Stimulated activated naive CD8-positive, alpha-beta T cell treated with anti-CD3 and anti-CD28 coated beads, Interleukin-15, amount 100 ng/mL, for 72 hours (primary cell): ENCODE data around the gene RPS21.

Source experiments
- ATAC-seq: fragments of 150-1000 bp; cut with Tn5 transposase; 2 replicates; pipeline ENCODE4 v1.10.0; 2021; ENCODE audit warnings: mild to moderate bottlenecking, moderate library complexity
- DNase-seq, 2 donors: peaks; one replicate each; pipeline ENCODE4 v3.0.0; 2021 to 2022
- H3K27ac Mint-ChIP-seq, 2 donors: one replicate each; pipeline ENCODE4 v1.8.0; 2022; ENCODE audit warnings: mild to moderate bottlenecking in 2 of 2, mixed read lengths in 2 of 2, moderate library complexity in 2 of 2
- H3K27me3 Mint-ChIP-seq: one replicate; pipeline ENCODE4 v1.8.0; 2022; ENCODE audit warnings: mixed read lengths
- H3K4me1 Mint-ChIP-seq: one replicate; pipeline ENCODE4 v1.8.0; 2022; ENCODE audit warnings: mild to moderate bottlenecking, mixed read lengths
- H3K4me3 Mint-ChIP-seq, 2 donors: one replicate each; pipeline ENCODE4 v1.8.0; 2022; ENCODE audit warnings: mild to moderate bottlenecking in 2 of 2, mixed read lengths in 2 of 2, moderate library complexity in 1 of 2
- H3K9me3 Mint-ChIP-seq, 2 donors: one replicate each; pipeline ENCODE4 v1.8.0; 2022; ENCODE audit warnings: mixed read lengths in 2 of 2

Gene RPS21

GRCh38 chr20:62405981-62406513 is 19.1 kb downstream of the RPS21 start:
- Mint-ChIP-seq H3K27ac (peak overlapping the region; percentile 16 to 82), H3K4me1 (peaks cover 44% of the 10 kb centered on the region), H3K27me3 (peaks cover 17% of the 10 kb centered on the region), H3K9me3 (no peaks in the 10 kb centered on the region), H3K4me3 (peak overlapping the region; percentile 77 to 83)
- DNase-seq (no peak), ATAC-seq (no peak)

DNA sequence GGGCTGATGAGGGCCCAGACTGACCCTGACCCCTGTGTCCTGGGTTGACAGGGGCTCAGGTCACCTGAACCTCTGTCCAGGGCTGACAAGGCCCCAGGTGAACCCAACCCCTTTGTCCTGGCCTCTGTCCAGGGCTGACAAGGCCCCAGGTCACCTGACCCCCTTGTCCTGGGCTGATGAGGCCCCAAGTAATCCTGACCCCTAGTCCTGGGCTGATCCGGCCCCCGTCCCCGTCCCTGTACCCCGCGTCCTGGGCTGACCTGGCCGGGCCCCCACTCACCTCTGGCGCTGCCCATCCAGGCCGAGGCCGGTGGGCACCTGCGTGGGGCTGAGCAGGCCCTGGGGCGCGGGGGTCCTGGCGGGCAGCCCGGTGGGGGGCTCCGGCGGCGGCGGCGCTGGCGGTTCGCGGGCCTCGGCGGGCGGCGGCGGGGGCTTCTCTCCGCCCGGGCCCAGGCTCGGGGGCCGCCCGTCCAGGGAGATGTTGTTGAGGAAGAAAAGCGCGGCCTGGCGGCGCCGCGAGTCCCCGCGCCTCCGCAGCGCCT is 19.8 kb downstream of the RPS21 start:
- H3K4me1 Mint-ChIP-seq, result peaks cover 43% of the 10 kb centered on the region
- peaks cover 17% of the 10 kb centered on the region for H3K27me3 Mint-ChIP-seq
- peak overlapping the region; percentile 77 to 83 for H3K4me3 Mint-ChIP-seq
- no peaks in the 10 kb centered on the region for H3K9me3 Mint-ChIP-seq
- no peak for DNase-seq
- H3K27ac Mint-ChIP-seq, result peak overlapping the region in 1 of 2 donors; percentile 54
- ATAC-seq, result peak; percentile 10

DNA sequence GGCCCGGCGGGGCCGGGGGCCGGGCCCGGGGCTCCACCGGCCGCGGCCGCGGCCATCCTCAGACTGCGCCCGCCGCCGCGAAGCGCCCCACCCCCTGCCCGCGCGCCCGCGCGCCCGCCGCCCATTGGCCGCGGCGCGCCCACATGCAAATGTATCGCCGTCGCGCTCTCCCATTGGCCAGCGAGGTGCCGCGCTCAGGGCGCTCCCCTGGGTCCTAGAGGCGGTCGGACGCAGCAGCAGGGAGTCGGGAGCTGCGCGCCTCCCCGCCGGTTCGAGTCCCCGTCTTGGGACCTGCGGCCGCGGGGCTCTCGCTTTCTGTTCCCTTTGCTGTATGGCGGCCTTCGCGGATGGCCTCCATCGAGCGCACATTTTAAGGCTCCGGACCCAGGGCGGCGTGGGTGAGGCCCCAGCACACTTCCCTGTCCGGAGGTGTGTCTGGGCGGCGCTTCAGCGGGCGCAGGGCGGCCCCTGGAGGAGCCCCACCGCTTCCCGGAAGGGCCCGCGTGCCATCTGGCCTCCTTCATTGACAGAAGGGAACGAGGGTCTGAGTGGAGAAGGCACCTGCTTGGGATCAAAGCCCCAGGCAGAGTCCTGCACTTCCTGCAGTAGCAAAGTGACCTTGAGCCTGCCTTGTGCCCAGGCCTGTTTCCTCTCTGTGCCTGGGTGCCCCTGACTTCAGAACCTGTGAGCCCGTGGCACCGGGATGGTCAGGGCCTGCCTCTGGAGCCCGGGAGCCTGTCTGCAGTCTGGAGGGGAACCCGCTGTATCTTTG is 20.5 kb downstream of the RPS21 start, which contains the start of gene CABLES2:
Gene CABLES2 (minus strand): TSS at position 65 of the 772 bp plus-strand sequence. CDS start 9 bp downstream, at position 56.
- peak within 1 kb of the TSS; percentile 86 to 95 for H3K27ac Mint-ChIP-seq
- ATAC-seq (peak; percentile 93), DNase-seq (peak; percentile 92 to 95)
- peaks cover 43% of the 10 kb centered on the region for H3K4me1 Mint-ChIP-seq
- H3K9me3 Mint-ChIP-seq, result no peaks in the 10 kb centered on the region
- H3K4me3 Mint-ChIP-seq, result peak within 1 kb of the TSS; percentile 84 to 85
- peaks cover 17% of the 10 kb centered on the region for H3K27me3 Mint-ChIP-seq

- peak overlapping the region; percentile 84 to 85 for H3K4me3 Mint-ChIP-seq
- ATAC-seq (no peak), DNase-seq (no peak)
- peaks cover 17% of the 10 kb centered on the region for H3K27me3 Mint-ChIP-seq
- H3K4me1 Mint-ChIP-seq, result peaks cover 43% of the 10 kb centered on the region
- H3K9me3 Mint-ChIP-seq, result no peaks in the 10 kb centered on the region
- peak overlapping the region; percentile 86 to 95 for H3K27ac Mint-ChIP-seq
Measured at GRCh38 chr20:62408055-62408454, 21.2 kb downstream of the RPS21 start.

DNA sequence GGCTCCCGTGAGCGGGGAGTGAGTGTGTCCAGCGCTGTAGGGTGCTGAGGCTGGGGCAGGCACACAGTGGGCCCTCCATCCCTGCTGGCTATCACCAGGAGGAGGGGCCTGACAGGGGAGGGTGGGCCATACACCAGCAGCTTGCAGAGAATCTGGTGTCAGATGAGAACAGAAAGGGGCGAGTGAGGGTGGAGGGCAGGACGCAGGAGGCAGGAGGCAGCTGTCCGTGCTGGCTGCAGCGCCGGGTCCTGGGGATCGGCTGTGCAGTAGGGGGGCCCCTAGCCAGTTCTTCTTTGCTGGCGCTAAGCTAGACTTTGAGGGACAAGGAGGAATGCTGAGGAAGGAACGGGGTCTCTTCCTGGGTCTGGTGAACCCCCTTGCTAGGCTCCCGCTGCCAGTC is 21.7 kb downstream of the RPS21 start:
- no peak overlapping the region for H3K4me3 Mint-ChIP-seq
- DNase-seq, result no peak
- no peaks in the 10 kb centered on the region for H3K9me3 Mint-ChIP-seq
- H3K4me1 Mint-ChIP-seq, result peaks cover 43% of the 10 kb centered on the region
- H3K27me3 Mint-ChIP-seq, result peaks cover 17% of the 10 kb centered on the region
- no peak overlapping the region for H3K27ac Mint-ChIP-seq
- ATAC-seq, result no peak

DNA sequence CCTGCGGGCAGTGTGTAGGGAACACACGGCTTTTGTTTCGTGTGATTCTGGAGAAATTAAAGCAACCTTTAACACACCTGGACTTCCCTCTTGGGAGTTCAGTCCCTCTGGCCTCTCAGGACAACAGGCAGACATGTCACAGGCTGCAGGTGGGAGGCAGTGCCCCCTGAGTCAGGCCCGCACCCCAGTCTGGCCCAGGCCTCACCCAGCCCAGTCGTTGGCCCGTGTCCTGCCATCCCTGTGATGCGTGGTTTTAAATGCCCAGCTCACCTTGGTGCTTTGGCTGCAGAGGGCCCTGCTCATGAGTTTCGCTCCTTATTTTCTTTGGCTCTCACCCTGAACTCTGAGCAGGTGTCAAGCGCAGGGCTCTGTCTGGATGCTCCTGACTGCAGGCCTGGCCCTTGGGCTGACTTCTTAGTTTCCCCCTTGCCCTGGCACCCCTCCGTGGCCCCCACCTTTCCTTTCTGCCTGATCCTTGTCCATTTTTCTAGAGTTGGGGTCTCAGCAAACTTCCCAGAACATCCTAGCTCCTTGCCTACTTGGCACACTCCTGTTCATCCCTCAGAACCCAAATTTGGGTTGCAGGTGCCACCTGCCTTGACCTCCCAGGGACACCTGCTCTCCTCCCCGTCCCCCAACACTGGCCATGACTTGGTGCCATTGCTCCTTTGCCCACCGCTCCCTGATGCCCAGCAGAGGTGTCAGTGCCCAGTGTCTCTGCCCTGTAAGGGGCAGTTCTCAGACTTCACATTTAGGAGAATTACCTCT is 22.4 kb downstream of the RPS21 start:
- peaks cover 40% of the 10 kb centered on the region for H3K4me1 Mint-ChIP-seq
- no peak overlapping the region for H3K4me3 Mint-ChIP-seq
- ATAC-seq (no peak), DNase-seq (no peak)
- peaks cover 17% of the 10 kb centered on the region for H3K27me3 Mint-ChIP-seq
- H3K9me3 Mint-ChIP-seq, result no peaks in the 10 kb centered on the region
- no peak overlapping the region for H3K27ac Mint-ChIP-seq

GRCh38 chr20:62409931-62410745 is 23.2 kb downstream of the RPS21 start:
- peak overlapping the region in 1 of 2 donors; percentile 49 for H3K4me3 Mint-ChIP-seq
- peaks cover 35% of the 10 kb centered on the region for H3K4me1 Mint-ChIP-seq
- H3K27ac Mint-ChIP-seq, result peak overlapping the region in 1 of 2 donors; percentile 15
- peak; percentile 39 to 45 for DNase-seq
- H3K27me3 Mint-ChIP-seq, result peaks cover 17% of the 10 kb centered on the region
- ATAC-seq, result no peak
- no peaks in the 10 kb centered on the region for H3K9me3 Mint-ChIP-seq

DNA sequence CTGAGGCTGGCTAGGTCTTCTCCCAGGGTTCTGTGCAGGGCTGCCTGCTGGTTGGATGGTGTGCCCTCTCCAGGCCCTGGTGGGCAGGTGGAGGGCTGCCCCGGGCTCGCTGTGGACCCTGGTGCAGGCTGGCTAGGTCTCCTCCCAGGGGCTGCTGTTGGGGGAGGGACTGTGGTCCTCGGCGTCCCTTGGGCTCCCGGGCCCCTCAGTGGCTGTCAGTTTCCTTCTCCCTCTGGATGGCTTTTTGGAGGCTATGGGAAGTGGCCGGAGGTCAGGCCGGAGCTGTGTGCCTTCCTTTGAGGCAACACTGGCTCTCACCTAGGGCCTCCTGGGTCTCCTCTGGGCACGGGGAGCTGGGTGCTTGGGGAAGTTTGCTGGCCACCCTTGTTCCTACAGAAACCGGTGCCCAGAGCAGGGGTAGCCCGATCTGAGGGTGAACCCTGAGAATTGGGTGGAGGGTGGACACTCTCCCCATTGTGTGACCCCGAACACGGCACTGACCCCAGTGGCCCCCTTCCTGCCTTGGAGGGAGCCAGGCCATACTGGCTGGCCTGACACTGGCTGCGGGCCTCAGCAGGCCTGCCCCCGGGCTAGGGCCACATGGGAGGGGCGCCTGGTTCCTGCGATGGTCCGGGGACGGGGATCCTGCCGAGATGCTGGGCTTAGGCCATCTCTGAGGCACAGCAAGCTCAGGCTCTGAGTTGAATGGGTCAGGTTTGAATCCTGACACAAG is 24.0 kb downstream of the RPS21 start:
- Mint-ChIP-seq H3K27me3 (peaks cover 17% of the 10 kb centered on the region), H3K27ac (peak overlapping the region in 1 of 2 donors; percentile 69), H3K9me3 (no peaks in the 10 kb centered on the region), H3K4me3 (no peak overlapping the region), H3K4me1 (peaks cover 27% of the 10 kb centered on the region)
- no peak for DNase-seq
- no peak for ATAC-seq

DNA sequence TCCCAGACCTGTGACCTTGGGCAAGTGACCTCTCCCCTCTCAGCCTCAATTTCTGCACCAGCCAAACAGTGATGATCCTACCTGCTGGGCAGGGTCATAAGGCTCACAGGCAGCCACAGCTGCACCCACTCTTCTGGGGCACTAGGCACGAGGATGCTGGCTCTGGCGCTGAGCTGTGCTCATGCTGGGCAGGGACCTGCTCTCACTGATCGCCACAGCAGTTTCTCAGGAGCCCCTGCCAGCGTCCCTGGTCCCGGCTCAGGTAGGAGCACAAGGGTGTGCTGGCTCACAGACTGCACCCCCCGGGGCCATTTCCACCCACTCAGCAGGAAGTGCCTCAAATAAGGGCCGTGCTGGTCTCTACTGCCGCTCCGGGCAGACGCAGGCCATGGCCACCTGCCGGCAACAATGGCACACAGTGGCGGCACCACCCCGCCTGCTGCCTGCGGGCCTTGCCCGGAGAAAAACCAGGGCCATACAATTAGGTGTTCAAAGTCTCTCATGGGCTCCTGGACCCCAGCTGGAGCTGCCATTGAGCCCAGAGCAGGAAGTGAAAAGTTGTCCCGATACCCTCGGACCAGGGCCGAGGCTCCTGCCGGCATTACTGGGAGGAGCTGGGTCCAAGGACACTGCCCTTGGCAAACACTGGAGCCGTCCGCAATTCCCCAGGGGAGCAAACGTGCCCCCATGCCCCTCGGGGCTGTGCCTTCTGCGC is 24.7 kb downstream of the RPS21 start:
- Mint-ChIP-seq H3K27me3 (peaks cover 17% of the 10 kb centered on the region), H3K9me3 (no peaks in the 10 kb centered on the region), H3K27ac (no peak overlapping the region), H3K4me3 (no peak overlapping the region), H3K4me1 (peaks cover 21% of the 10 kb centered on the region)
- DNase-seq (no peak), ATAC-seq (no peak)

DNA sequence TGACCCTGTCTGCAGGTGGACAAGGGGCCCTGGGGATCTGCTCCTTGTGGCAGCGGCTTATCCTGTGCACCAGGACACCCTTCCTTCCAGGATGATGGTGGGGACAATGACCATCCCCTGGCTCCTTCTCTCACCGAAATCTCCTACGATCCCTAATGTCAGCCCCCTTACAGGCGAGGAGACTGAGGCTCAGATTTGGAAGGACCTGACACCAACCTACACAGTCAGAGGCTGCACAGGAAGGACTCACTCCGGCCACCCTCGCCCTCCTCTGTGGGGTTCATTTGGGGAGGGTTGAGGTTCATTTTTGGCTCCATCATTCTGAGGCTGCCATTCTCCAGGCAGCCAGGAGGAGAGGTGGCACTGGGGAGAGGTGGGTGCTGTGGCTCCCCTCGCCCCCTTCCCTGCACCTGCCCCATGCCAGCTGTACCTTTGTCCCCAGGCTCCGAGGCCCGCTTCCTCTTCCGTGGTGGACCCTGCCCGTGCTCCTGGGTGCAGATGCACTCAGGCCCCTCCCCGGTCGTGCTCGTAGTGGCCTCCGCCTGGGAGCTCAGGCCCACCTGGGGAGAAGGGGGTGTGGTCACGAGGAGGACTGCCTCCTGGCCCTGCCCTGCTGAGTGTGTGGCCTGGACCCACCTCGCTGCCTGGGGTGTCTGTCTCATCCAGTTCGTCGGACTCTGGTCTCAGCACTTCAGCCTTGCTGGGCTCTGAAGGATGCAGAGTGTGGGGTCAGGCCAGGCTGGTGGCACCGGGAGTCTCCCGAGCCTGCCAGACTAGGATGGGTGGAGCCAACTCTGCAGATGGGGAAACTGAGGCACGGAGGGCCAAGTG is 25.5 kb downstream of the RPS21 start:
- H3K27me3 Mint-ChIP-seq, result peaks cover 17% of the 10 kb centered on the region
- H3K4me1 Mint-ChIP-seq, result peaks cover 19% of the 10 kb centered on the region
- H3K27ac Mint-ChIP-seq, result no peak overlapping the region
- ATAC-seq (no peak), DNase-seq (no peak)
- H3K9me3 Mint-ChIP-seq, result no peaks in the 10 kb centered on the region
- H3K4me3 Mint-ChIP-seq, result no peak overlapping the region

- Mint-ChIP-seq H3K4me1 (peaks cover 14% of the 10 kb centered on the region), H3K27ac (no peak overlapping the region), H3K4me3 (no peak overlapping the region), H3K9me3 (no peaks in the 10 kb centered on the region), H3K27me3 (peaks cover 17% of the 10 kb centered on the region)
- no peak for DNase-seq
- ATAC-seq, result no peak
Measured at GRCh38 chr20:62413025-62413570, 26.2 kb downstream of the RPS21 start.

DNA sequence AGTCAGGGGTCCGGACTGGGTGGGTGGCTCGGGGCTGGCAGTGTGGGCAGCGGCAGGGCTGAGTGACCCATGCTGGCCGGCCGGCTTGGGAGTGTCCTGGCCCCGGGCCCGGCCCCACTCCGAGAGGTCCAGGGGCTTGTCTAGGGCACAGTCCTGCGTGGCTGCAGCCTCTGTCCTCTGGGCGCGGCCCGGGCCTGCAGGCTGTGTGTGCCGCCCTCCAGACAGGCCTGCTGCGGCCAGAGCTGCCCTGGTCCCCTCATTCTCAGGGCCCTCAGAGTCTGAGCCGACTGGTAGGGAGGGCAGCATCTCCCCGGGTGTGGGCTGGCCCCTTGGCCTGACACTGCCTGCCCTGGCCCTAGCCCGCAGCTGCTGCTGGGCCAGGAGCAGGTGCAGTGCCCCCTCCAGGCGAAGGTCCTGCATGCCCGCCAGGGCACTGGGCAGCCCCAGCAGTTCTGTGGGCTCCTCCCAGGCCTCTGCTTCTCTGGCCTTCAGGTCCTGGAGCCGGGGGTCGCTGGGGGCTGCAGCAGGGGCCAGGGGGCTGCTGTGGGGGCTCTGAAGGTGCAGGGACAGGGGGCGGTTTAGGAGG is 27.1 kb downstream of the RPS21 start:
- Mint-ChIP-seq H3K4me3 (no peak overlapping the region), H3K4me1 (peaks cover 14% of the 10 kb centered on the region), H3K9me3 (no peaks in the 10 kb centered on the region), H3K27ac (no peak overlapping the region), H3K27me3 (peaks cover 16% of the 10 kb centered on the region)
- ATAC-seq (no peak), DNase-seq (no peak)
